Mammary epithelial cell (primary cell): ENCODE measurements around the gene NBL1.

ENCODE experiments used
- CTCF ChIP-seq, 2 donors: IDR thresholded peaks in 1 of 2; conservative IDR thresholded peaks in 1 of 2; 2 replicates each; pipeline ENCODE4 v1.5.1; 2011 to 2012; ENCODE audit warnings: inconsistent platforms in 2 of 2, low read length in 2 of 2, mild to moderate bottlenecking in 2 of 2, control low read depth in 1 of 2, low read depth in 1 of 2; ENCODE audit not compliant: insufficient read depth in 1 of 2; ENCODE audit errors: extremely low read depth in 1 of 2
- EZH2 ChIP-seq: IDR thresholded peaks from 2 replicates; pipeline ENCODE4 v1.6.1; 2012; ENCODE audit warnings: low read length, inconsistent platforms, borderline replicate concordance

- TF ChIP-seq CTCF (conservative IDR thresholded peaks at IDR 0.05 in 1 of 2, IDR thresholded peaks at IDR 0.05 in 1 of 2; ENCODE audit: extremely low read depth in 1 of 2, insufficient read depth in 1 of 2, low read depth in 1 of 2, low read length in 2 of 2) (no peak), EZH2 (no peak)
These were observed 37.1 kb upstream of the NBL1 start for GRCh38 chr1:19606817-19607642.
